IMR-90 (cell line): ENCODE data around the gene RPRML. TPM values are rescaled to one million over a fixed set of nuclear protein-coding genes. Genes with fewer than 3 reads are reported as not detected.

Experiments
- ATAC-seq: fragments of 200-7000 bp; cut with Tn5 transposase; 2 replicates; pipeline ENCODE4 v1.9.1; 2020; ENCODE audit warnings: low read depth, mild to moderate bottlenecking, moderate library complexity
- BruUV-seq: library from RNA; stranded (reverse); fragments of 400-500 nt; replicated peaks from 2 replicates; lab custom pipeline; 2021; lab: Mats Ljungman, UMichigan
- CTCF ChIA-PET: fragments of 300-600 bp; formaldehyde crosslinking; extraction: SDS; loops from one replicate; lab custom pipeline; 2021; ENCODE audit warnings: antibody characterized with exemption; lab: Yijun Ruan, JAX
- POLR2A ChIA-PET: fragments of 300-600 bp; sonication (Branson Sonifier 250); formaldehyde crosslinking; loops from one replicate; lab custom pipeline; 2022; ENCODE audit warnings: antibody characterized with exemption; ENCODE audit not compliant: unreplicated experiment; lab: Charles Lee
- DNase-seq: peaks from one replicate; pipeline ENCODE4 v3.0.0; 2013
- H2AFZ ChIP-seq: replicated peaks from 2 replicates; pipeline ENCODE3; 2013; ENCODE audit warnings: low read length, mild to moderate bottlenecking; ENCODE audit not compliant: poor library complexity
- H2AK5ac ChIP-seq: 2 replicates; pipeline ENCODE4 v1.6.1; 2013; ENCODE audit warnings: low read depth, low read length, inconsistent platforms
- H2AK9ac ChIP-seq: replicated peaks from 2 replicates; pipeline ENCODE3; 2013; ENCODE audit warnings: mild to moderate bottlenecking, low read depth, low read length, moderate library complexity; ENCODE audit not compliant: poor library complexity
- H2BK120ac ChIP-seq: 2 replicates; pipeline ENCODE4 v1.6.1; 2013; ENCODE audit warnings: low read depth, low read length, inconsistent platforms
- H2BK15ac ChIP-seq: 3 replicates; pipeline ENCODE4 v1.6.1; 2013; ENCODE audit warnings: low read depth, low read length, inconsistent platforms
- H2BK20ac ChIP-seq: 2 replicates; pipeline ENCODE4 v1.6.1; 2013; ENCODE audit warnings: low read depth, mild to moderate bottlenecking, inconsistent platforms, low read length, moderate library complexity
- H2BK5ac ChIP-seq: 2 replicates; pipeline ENCODE4 v1.6.1; 2013; ENCODE audit warnings: mild to moderate bottlenecking, low read depth, low read length, inconsistent platforms; ENCODE audit not compliant: poor library complexity, severe bottlenecking
- H3K14ac ChIP-seq: replicated peaks from 2 replicates; pipeline ENCODE4 v1.6.1; 2013; ENCODE audit warnings: low read depth, low read length, inconsistent platforms
- H3K18ac ChIP-seq: 2 replicates; pipeline ENCODE4 v1.6.1; 2013; ENCODE audit warnings: low read depth, low read length, control low read depth
- H3K23ac ChIP-seq: 2 replicates; pipeline ENCODE4 v1.6.1; 2013; ENCODE audit warnings: low read depth, low read length, inconsistent platforms
- H3K27ac ChIP-seq: 2 replicates; pipeline ENCODE4 v1.5.1; 2013; ENCODE audit warnings: mild to moderate bottlenecking, control low read depth, low read length; ENCODE audit not compliant: insufficient read depth
- H3K27me3 ChIP-seq: 2 replicates; pipeline ENCODE4 v1.6.1; 2013; ENCODE audit warnings: low read length; ENCODE audit not compliant: control insufficient read depth, insufficient read depth
- H3K36me3 ChIP-seq: 2 replicates; pipeline ENCODE4 v1.6.1; 2013; ENCODE audit warnings: low read length, mixed read lengths; ENCODE audit not compliant: control insufficient read depth, insufficient read depth
- H3K4ac ChIP-seq: 2 replicates; pipeline ENCODE4 v1.6.1; 2013; ENCODE audit warnings: low read depth, low read length, inconsistent platforms
- H3K4me1 ChIP-seq: 2 replicates; pipeline ENCODE4 v1.6.1; 2013; ENCODE audit warnings: low read length, mixed read lengths; ENCODE audit not compliant: control insufficient read depth, insufficient read depth
- H3K4me2 ChIP-seq: 2 replicates; pipeline ENCODE4 v1.6.1; 2013; ENCODE audit warnings: low read depth, mild to moderate bottlenecking, control low read depth, low read length, moderate library complexity
- H3K4me3 ChIP-seq: 2 replicates; pipeline ENCODE4 v1.5.1; 2013; ENCODE audit warnings: low read depth, mild to moderate bottlenecking, control low read depth, low read length, moderate library complexity; ENCODE audit not compliant: insufficient read depth
- H3K56ac ChIP-seq: 2 replicates; pipeline ENCODE4 v1.6.1; 2013; ENCODE audit warnings: low read length, inconsistent platforms; ENCODE audit not compliant: insufficient read depth; ENCODE audit errors: extremely low read depth
- H3K79me1 ChIP-seq, 2 experiments: 2 replicates each; pipeline ENCODE4 v1.6.1; 2013; ENCODE audit warnings: low read length in 2 of 2, inconsistent platforms in 1 of 2, low read depth in 1 of 2
- H3K9ac ChIP-seq: 2 replicates; pipeline ENCODE4 v1.6.1; 2013; ENCODE audit warnings: low read depth, low read length, control low read depth
- H3K9me1 ChIP-seq: 2 replicates; pipeline ENCODE4 v1.6.1; 2013; ENCODE audit warnings: low read length, inconsistent platforms; ENCODE audit not compliant: insufficient read depth
- H3K9me3 ChIP-seq: 2 replicates; pipeline ENCODE4 v1.6.1; 2013; ENCODE audit warnings: low read length; ENCODE audit not compliant: control insufficient read depth, insufficient read depth
- H4K20me1 ChIP-seq: 2 replicates; pipeline ENCODE4 v1.6.1; 2013; ENCODE audit warnings: low read length, inconsistent platforms; ENCODE audit not compliant: insufficient read depth
- H4K5ac ChIP-seq: 2 replicates; pipeline ENCODE4 v1.6.1; 2013; ENCODE audit warnings: mild to moderate bottlenecking, low read depth, low read length, control low read depth
- H4K8ac ChIP-seq, 2 experiments: 2 replicates each; pipeline ENCODE4 v1.6.1; 2013; ENCODE audit warnings: low read depth in 2 of 2, low read length in 2 of 2, control low read depth in 1 of 2, inconsistent platforms in 1 of 2
- H4K91ac ChIP-seq: 2 replicates; pipeline ENCODE4 v1.6.1; 2013; ENCODE audit warnings: low read depth, low read length, inconsistent platforms; ENCODE audit not compliant: insufficient read depth
- BHLHE40 ChIP-seq: fragments of 150-350 bp; IDR thresholded peaks from 2 replicates; pipeline ENCODE4 v1.6.1; 2016; ENCODE audit warnings: mild to moderate bottlenecking, low read depth, low read length
- CEBPB ChIP-seq: IDR thresholded peaks from 2 replicates; pipeline ENCODE4 v1.6.1; 2012; ENCODE audit warnings: low read depth, low read length, improper control_type of control experiment
- CHD1 ChIP-seq: IDR thresholded peaks from 2 replicates; pipeline ENCODE4 v1.6.1; 2012; ENCODE audit warnings: low read depth, low read length, improper control_type of control experiment
- ELK1 ChIP-seq: fragments of 150-350 bp; IDR thresholded peaks from 2 replicates; pipeline ENCODE4 v1.6.1; 2016; ENCODE audit warnings: low read depth, mild to moderate bottlenecking, low read length, moderate library complexity, borderline replicate concordance
- FOS ChIP-seq: fragments of 150-350 bp; IDR thresholded peaks from 2 replicates; pipeline ENCODE4 v1.6.1; 2016; ENCODE audit warnings: low read depth, low read length
- MAFK ChIP-seq: IDR thresholded peaks from 2 replicates; pipeline ENCODE4 v1.6.1; 2012; ENCODE audit warnings: low read depth, low read length, improper control_type of control experiment
- MAZ ChIP-seq: IDR thresholded peaks from 2 replicates; pipeline ENCODE4 v1.6.1; 2012; ENCODE audit warnings: low read depth, mild to moderate bottlenecking, low read length, improper control_type of control experiment, moderate library complexity, borderline replicate concordance
- MXI1 ChIP-seq: IDR thresholded peaks from 2 replicates; pipeline ENCODE4 v1.6.1; 2012; ENCODE audit warnings: low read depth, mild to moderate bottlenecking, low read length, moderate library complexity, borderline replicate concordance
- NFE2L2 ChIP-seq: fragments of 150-350 bp; IDR thresholded peaks from 2 replicates; pipeline ENCODE4 v1.6.1; 2016; ENCODE audit warnings: low read depth, mild to moderate bottlenecking, low read length
- POLR2A ChIP-seq: IDR thresholded peaks from 2 replicates; pipeline ENCODE4 v1.6.1; 2012; ENCODE audit warnings: mild to moderate bottlenecking, low read depth, low read length
- RAD21 ChIP-seq: IDR thresholded peaks from 2 replicates; pipeline ENCODE4 v1.6.1; 2012; ENCODE audit warnings: low read length, improper control_type of control experiment
- RCOR1 ChIP-seq: IDR thresholded peaks from 2 replicates; pipeline ENCODE4 v1.6.1; 2012; ENCODE audit warnings: mild to moderate bottlenecking, low read length, improper control_type of control experiment; ENCODE audit not compliant: insufficient replicate concordance
- RFX5 ChIP-seq: IDR thresholded peaks from 2 replicates; pipeline ENCODE4 v1.8.0; 2012; ENCODE audit warnings: low read depth, mild to moderate bottlenecking, low read length, moderate library complexity
- SMC3 ChIP-seq: fragments of 150-350 bp; IDR thresholded peaks from 2 replicates; pipeline ENCODE4 v1.6.1; 2016; ENCODE audit warnings: low read depth, mild to moderate bottlenecking, antibody characterized with exemption, low read length, moderate library complexity
- whole genome bisulfite sequencing, 2 experiments: methylation state at CpG; one replicate each; pipeline versions ENCODE4 v1.1.5 to v1.1.7; 2013; ENCODE audit warnings: missing lambda C conversion rate in 2 of 2; ENCODE audit not compliant: insufficient read length in 1 of 2; ENCODE audit errors: extremely low coverage in 2 of 2; 5-methylcytosine and 5-hydroxymethylcytosine counted together
- dilution Hi-C: fragments of 300-500 bp; cut with HindIII; formaldehyde crosslinking; loops from one replicate; pipeline ENCODE4 v1.14.3; 2018; ENCODE audit warnings: low sequenced_read_pairs; ENCODE audit not compliant: unreplicated experiment
- in situ Hi-C: fragments of 300-500 bp; cut with MboI; formaldehyde crosslinking; loops from 3 replicates; pipeline ENCODE4 v1.14.3; 2019; ENCODE audit warnings: low sequenced_read_pairs, inconsistent platforms, mixed read lengths
- intact Hi-C: fragments of 100-400 bp; cut with micrococcal nuclease; formaldehyde crosslinking; loops from 2 replicates; pipeline ENCODE4 v1.10.0; 2022
- polyA plus RNA-seq, 3 experiments: library from polyadenylated mRNA; depleted of rRNA; stranded (reverse); fragments of >200 nt; gene quantifications; 2 replicates each; pipeline ENCODE4 v1.2.3, GENCODE V29; 2012; ENCODE audit warnings: low replicate concordance in 1 of 3
- total RNA-seq: library from RNA; depleted of rRNA; stranded (reverse); fragments of >200 nt; gene quantifications from 2 replicates; pipeline ENCODE4 v1.2.3, GENCODE V29; 2012
- TF ChIP-seq, protein P1 (sequence below): conservative IDR thresholded peaks from 2 replicates; pipeline ENCODE4 v1.5.1; 2012; ENCODE audit warnings: mild to moderate bottlenecking, low read depth, low read length, improper control_type of control experiment
- TF ChIP-seq, protein P2 (sequence below): fragments of 150-350 bp; IDR thresholded peaks from 2 replicates; pipeline ENCODE4 v1.6.1; 2017; ENCODE audit warnings: mild to moderate bottlenecking, antibody characterized with exemption, low read length, low read depth

RPRML gene
- total and polyA plus RNA-seq, 2 of the 4 experiments (the other 2 are of a cell fraction): not detected

DNA sequence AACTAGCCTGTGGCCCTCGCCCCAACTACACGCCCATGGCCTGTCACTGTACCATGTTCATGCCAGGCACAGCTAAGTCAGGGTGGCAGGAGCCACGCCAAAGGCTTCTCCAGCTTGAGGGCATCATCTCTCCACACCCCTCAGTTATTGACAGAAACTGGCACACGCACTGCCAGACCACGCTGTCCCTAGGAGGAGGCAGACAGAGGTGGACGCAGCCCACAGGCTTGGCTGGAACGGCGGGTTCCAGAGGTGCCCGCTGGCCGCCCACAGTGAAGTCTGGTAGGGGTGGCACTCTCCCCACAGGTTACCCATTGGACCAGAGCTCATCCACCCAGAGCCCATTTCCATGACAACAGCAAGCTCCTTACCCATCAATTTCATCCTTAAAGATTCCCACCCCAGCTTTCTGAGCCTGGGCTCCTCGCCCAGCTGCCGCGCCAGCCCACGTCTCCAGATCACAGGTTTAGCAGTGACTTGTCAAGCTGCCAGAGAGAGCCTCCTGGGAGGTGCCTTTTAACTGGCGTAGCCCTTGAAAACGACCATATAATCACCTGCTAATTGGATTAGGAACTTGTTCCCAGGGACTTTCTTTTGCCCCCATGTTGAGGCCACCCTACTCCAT is 27.9 kb downstream of the RPRML start:
- in situ Hi-C loops: no loop called here
- CTCF ChIA-PET: no interaction called here

More for the DNA sequence above, 27.9 kb downstream of the RPRML start:
- Histone ChIP-seq H4K91ac (no peak overlapping the region), H4K5ac (no peak overlapping the region), H3K27me3 (no peaks in the 10 kb centered on the region; the same call in 1 of the 2 replicates), H3K9ac (no peak overlapping the region), H3K4me3 (no peak overlapping the region), H3K18ac (no peak overlapping the region), H2BK15ac (no peak overlapping the region), H2BK20ac (no peak overlapping the region), H3K14ac (no peak overlapping the region), H3K56ac (no peak overlapping the region), H3K4me1 (no peaks in the 10 kb centered on the region), H2AFZ (no peak overlapping the region), H4K20me1 (peaks cover 4% of the 10 kb centered on the region; the same call in 1 of the 2 replicates), H3K36me3 (no peaks in the 10 kb centered on the region), H3K9me1 (no peaks in the 10 kb centered on the region; the same call in 1 of the 2 replicates), H3K27ac (no peak overlapping the region), H3K9me3 (no peaks in the 10 kb centered on the region), H2BK5ac (no peak overlapping the region), H3K4me2 (no peak overlapping the region), H2AK5ac (no peak overlapping the region), H4K8ac (no peak overlapping the region), H3K79me1 (no peaks in the 10 kb centered on the region), H2BK120ac (no peak overlapping the region), H3K23ac (no peak overlapping the region), H2AK9ac (no peak overlapping the region), H3K4ac (no peak overlapping the region)
- intact Hi-C loops: no loop called here
- TF ChIP-seq NFE2L2 (no peak), ELK1 (no peak), MAZ (no peak), CHD1 (no peak), SMC3 (no peak), FOS (no peak), RCOR1 (no peak), CEBPB (no peak), POLR2A (no peak), MAFK (no peak), BHLHE40 (no peak), MXI1 (no peak), RFX5 (no peak), RAD21 (no peak)
- TF ChIP-seq, protein P1, sequence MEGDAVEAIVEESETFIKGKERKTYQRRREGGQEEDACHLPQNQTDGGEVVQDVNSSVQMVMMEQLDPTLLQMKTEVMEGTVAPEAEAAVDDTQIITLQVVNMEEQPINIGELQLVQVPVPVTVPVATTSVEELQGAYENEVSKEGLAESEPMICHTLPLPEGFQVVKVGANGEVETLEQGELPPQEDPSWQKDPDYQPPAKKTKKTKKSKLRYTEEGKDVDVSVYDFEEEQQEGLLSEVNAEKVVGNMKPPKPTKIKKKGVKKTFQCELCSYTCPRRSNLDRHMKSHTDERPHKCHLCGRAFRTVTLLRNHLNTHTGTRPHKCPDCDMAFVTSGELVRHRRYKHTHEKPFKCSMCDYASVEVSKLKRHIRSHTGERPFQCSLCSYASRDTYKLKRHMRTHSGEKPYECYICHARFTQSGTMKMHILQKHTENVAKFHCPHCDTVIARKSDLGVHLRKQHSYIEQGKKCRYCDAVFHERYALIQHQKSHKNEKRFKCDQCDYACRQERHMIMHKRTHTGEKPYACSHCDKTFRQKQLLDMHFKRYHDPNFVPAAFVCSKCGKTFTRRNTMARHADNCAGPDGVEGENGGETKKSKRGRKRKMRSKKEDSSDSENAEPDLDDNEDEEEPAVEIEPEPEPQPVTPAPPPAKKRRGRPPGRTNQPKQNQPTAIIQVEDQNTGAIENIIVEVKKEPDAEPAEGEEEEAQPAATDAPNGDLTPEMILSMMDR: no peak
- TF ChIP-seq, protein P2, sequence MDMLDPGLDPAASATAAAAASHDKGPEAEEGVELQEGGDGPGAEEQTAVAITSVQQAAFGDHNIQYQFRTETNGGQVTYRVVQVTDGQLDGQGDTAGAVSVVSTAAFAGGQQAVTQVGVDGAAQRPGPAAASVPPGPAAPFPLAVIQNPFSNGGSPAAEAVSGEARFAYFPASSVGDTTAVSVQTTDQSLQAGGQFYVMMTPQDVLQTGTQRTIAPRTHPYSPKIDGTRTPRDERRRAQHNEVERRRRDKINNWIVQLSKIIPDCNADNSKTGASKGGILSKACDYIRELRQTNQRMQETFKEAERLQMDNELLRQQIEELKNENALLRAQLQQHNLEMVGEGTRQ: no peak
- WGBS, 2 experiments: 73% methylated on average over 3 of the region's 16 CpGs; no CpG with 5 or more reads in 1 of the 2 experiments
- dilution Hi-C loops: no loop called here
- DNase-seq (no peak), ATAC-seq (no peak)
- BruUV-seq: no TSS peak
- POLR2A ChIA-PET: no interaction called here
